T-helper 17 cell (primary cell): ENCODE measurements around the gene MMEL1. TPM values are rescaled to one million over a fixed set of nuclear protein-coding genes. Genes with fewer than 3 reads are reported as not detected.
A peak's percentile ranks its signal among the peaks of the same experiment; 100 is the strongest.
"Not testable (repeated sequence)": the region's sequence is repeated elsewhere in the genome, so short reads cannot be mapped to it uniquely, and the experiment has no call there.

Experiments used
- ATAC-seq: fragments of 150-1000 bp; cut with Tn5 transposase; 2 replicates; pipeline ENCODE4 v1.10.0; 2021; ENCODE audit warnings: mild to moderate bottlenecking, moderate library complexity
- DNase-seq, 3 donors: peaks; one replicate each; pipeline versions ENCODE4 v3.0.0 to v3.0.0-alpha.2; 2020 to 2021
- H3K9me3 ChIP-seq: one replicate; pipeline ENCODE4 v1.7.0; 2013; ENCODE audit warnings: low read length, mild to moderate bottlenecking; ENCODE audit not compliant: control insufficient read depth, poor library complexity, severe bottlenecking
- H3K27ac Mint-ChIP-seq: one replicate; pipeline ENCODE4 v1.8.0; 2022; ENCODE audit warnings: mild to moderate bottlenecking, moderate library complexity, mixed read lengths
- H3K27me3 Mint-ChIP-seq: one replicate; pipeline ENCODE4 v1.8.0; 2022; ENCODE audit warnings: mixed read lengths
- H3K36me3 Mint-ChIP-seq: one replicate; pipeline ENCODE4 v1.8.0; 2022; ENCODE audit warnings: low read depth, mixed read lengths
- H3K4me1 Mint-ChIP-seq: one replicate; pipeline ENCODE4 v1.8.0; 2022; ENCODE audit warnings: mild to moderate bottlenecking, mixed read lengths
- H3K4me3 Mint-ChIP-seq: one replicate; pipeline ENCODE4 v1.8.0; 2022; ENCODE audit warnings: mild to moderate bottlenecking, moderate library complexity, mixed read lengths
- total RNA-seq, 4 donors: library from RNA in 2 of 4; stranded (reverse) in 2 of 4; gene quantifications; one replicate each; pipeline ENCODE4 v1.2.3 and lab custom pipeline; 2022 to 2026

Gene MMEL1
- total RNA-seq, 2 donors from 2014 or later: 0.94 to 3.8 TPM

- Mint-ChIP-seq H3K27me3 (no peaks in the 10 kb centered on the region), H3K36me3 (peaks cover 8% of the 10 kb centered on the region), H3K27ac (peak overlapping the region; percentile 98), H3K4me1 (peaks cover 32% of the 10 kb centered on the region), H3K4me3 (peak overlapping the region; percentile 99)
- H3K9me3 ChIP-seq: no peaks in the 10 kb centered on the region
- ATAC-seq (no peak), DNase-seq (no peak)
Measured at GRCh38 chr1:2558420-2558819, 74.4 kb downstream of the MMEL1 start.

- Mint-ChIP-seq H3K4me1 (peaks cover 32% of the 10 kb centered on the region), H3K4me3 (peak overlapping the region; percentile 99)
- ATAC-seq: no peak
Measured at GRCh38 chr1:2557482-2558400, 75.1 kb downstream of the MMEL1 start.

GRCh38 chr1:2556678-2557481, 75.9 kb downstream of the MMEL1 start:
- ATAC-seq: peak; percentile 1
- peaks cover 32% of the 10 kb centered on the region for H3K4me1 Mint-ChIP-seq
- peak overlapping the region; percentile 98 for H3K27ac Mint-ChIP-seq
- no peaks in the 10 kb centered on the region for H3K27me3 Mint-ChIP-seq
- no peaks in the 10 kb centered on the region for H3K9me3 ChIP-seq
- H3K4me3 Mint-ChIP-seq: peak overlapping the region; percentile 99
- no peak for DNase-seq
- H3K36me3 Mint-ChIP-seq: peaks cover 8% of the 10 kb centered on the region

More at GRCh38 chr1:2557482-2558400, 75.1 kb downstream of the MMEL1 start:
- DNase-seq: no peak
- Mint-ChIP-seq H3K27me3 (no peaks in the 10 kb centered on the region), H3K27ac (peak overlapping the region; percentile 98), H3K36me3 (peaks cover 8% of the 10 kb centered on the region)
- H3K9me3 ChIP-seq: no peaks in the 10 kb centered on the region

GRCh38 chr1:2556277-2556677, 76.5 kb downstream of the MMEL1 start, which contains the start of gene TNFRSF14:
TNFRSF14 (plus strand) TSS chr1:2556371; CDS start chr1:2556665, 294 bp downstream.
- peak; percentile 79 for ATAC-seq
- peak within 1 kb of the TSS; percentile 98 for H3K27ac Mint-ChIP-seq
- peak within 1 kb of the TSS; percentile 99 for H3K4me3 Mint-ChIP-seq
- H3K4me1 Mint-ChIP-seq: peaks cover 29% of the 10 kb centered on the region
- DNase-seq: peak; percentile 49 to 60 (median 60)
- peaks cover 6% of the 10 kb centered on the region for H3K36me3 Mint-ChIP-seq
- no peaks in the 10 kb centered on the region for H3K9me3 ChIP-seq
- H3K27me3 Mint-ChIP-seq: no peaks in the 10 kb centered on the region

GRCh38 chr1:2555634-2556276, 77.1 kb downstream of the MMEL1 start:
- H3K27me3 Mint-ChIP-seq: no peaks in the 10 kb centered on the region
- ATAC-seq: peak; percentile 68
- no peaks in the 10 kb centered on the region for H3K9me3 ChIP-seq
- H3K4me1 Mint-ChIP-seq: peaks cover 28% of the 10 kb centered on the region
- DNase-seq: peak; percentile 39 to 65 (median 55)
- H3K4me3 Mint-ChIP-seq: peak overlapping the region; percentile 99
- H3K27ac Mint-ChIP-seq: peak overlapping the region; percentile 98
- peaks cover 5% of the 10 kb centered on the region for H3K36me3 Mint-ChIP-seq

GRCh38 chr1:2554621-2555387, 78.0 kb downstream of the MMEL1 start:
- peaks cover 5% of the 10 kb centered on the region for H3K36me3 Mint-ChIP-seq

GRCh38 chr1:2553871-2554620, 78.8 kb downstream of the MMEL1 start:
- no peaks in the 10 kb centered on the region for H3K9me3 ChIP-seq
- H3K27ac Mint-ChIP-seq: peak overlapping the region; percentile 98
- peaks cover 5% of the 10 kb centered on the region for H3K36me3 Mint-ChIP-seq
- H3K27me3 Mint-ChIP-seq: no peaks in the 10 kb centered on the region
- DNase-seq (no peak), ATAC-seq (no peak)
- H3K4me1 Mint-ChIP-seq: peaks cover 31% of the 10 kb centered on the region
- peak overlapping the region; percentile 99 for H3K4me3 Mint-ChIP-seq

More at GRCh38 chr1:2554621-2555387, 78.0 kb downstream of the MMEL1 start:
- Mint-ChIP-seq H3K27me3 (no peaks in the 10 kb centered on the region), H3K4me3 (peak overlapping the region; percentile 99), H3K4me1 (peaks cover 29% of the 10 kb centered on the region), H3K27ac (peak overlapping the region; percentile 98)
- DNase-seq: peak in 1 of 3 donors; percentile 43
- H3K9me3 ChIP-seq: no peaks in the 10 kb centered on the region
- peak; percentile 31 for ATAC-seq

GRCh38 chr1:2553076-2553475, 79.7 kb downstream of the MMEL1 start:
- H3K4me3 Mint-ChIP-seq, H3K9me3 ChIP-seq, H3K27me3 Mint-ChIP-seq, ATAC-seq, H3K27ac Mint-ChIP-seq, H3K36me3 Mint-ChIP-seq, DNase-seq: not testable (repeated sequence)
- H3K4me1 Mint-ChIP-seq: peaks cover 32% of the 10 kb centered on the region

- H3K27me3 Mint-ChIP-seq: no peaks in the 10 kb centered on the region
- ATAC-seq (no peak), DNase-seq (no peak)
- H3K4me3 Mint-ChIP-seq: no peak overlapping the region
- H3K27ac Mint-ChIP-seq: peak overlapping the region; percentile 96
- no peaks in the 10 kb centered on the region for H3K9me3 ChIP-seq
- H3K4me1 Mint-ChIP-seq: peaks cover 28% of the 10 kb centered on the region
- peaks cover 2% of the 10 kb centered on the region for H3K36me3 Mint-ChIP-seq
Measured at GRCh38 chr1:2552189-2552588, 80.6 kb downstream of the MMEL1 start.

GRCh38 chr1:2551544-2551943, 81.3 kb downstream of the MMEL1 start:
- peaks cover 28% of the 10 kb centered on the region for H3K4me1 Mint-ChIP-seq
- H3K27ac Mint-ChIP-seq: peak overlapping the region; percentile 96
- not testable (repeated sequence) for ATAC-seq, H3K9me3 ChIP-seq, H3K27me3 Mint-ChIP-seq, DNase-seq, H3K36me3 Mint-ChIP-seq, H3K4me3 Mint-ChIP-seq

- H3K4me3 Mint-ChIP-seq, ATAC-seq, H3K36me3 Mint-ChIP-seq, H3K27me3 Mint-ChIP-seq, H3K9me3 ChIP-seq, DNase-seq: not testable (repeated sequence)
- peak overlapping the region; percentile 96 for H3K27ac Mint-ChIP-seq
- peaks cover 21% of the 10 kb centered on the region for H3K4me1 Mint-ChIP-seq
Measured at GRCh38 chr1:2550309-2550861, 82.4 kb downstream of the MMEL1 start.
